GM21367 (cell line): ENCODE measurements around the gene HUS1B.

Experiments
- ATAC-seq: cut with Tn5 transposase; IDR thresholded peaks from one replicate; pipeline ENCODE4 v1.9.1; 2021; ENCODE audit not compliant: unreplicated experiment

HUS1B gene

GRCh38 chr6:624979-625378, 31.9 kb downstream of the HUS1B start:
- no peak for ATAC-seq

GRCh38 chr6:622462-622861, 34.4 kb downstream of the HUS1B start:
- no peak for ATAC-seq

DNA sequence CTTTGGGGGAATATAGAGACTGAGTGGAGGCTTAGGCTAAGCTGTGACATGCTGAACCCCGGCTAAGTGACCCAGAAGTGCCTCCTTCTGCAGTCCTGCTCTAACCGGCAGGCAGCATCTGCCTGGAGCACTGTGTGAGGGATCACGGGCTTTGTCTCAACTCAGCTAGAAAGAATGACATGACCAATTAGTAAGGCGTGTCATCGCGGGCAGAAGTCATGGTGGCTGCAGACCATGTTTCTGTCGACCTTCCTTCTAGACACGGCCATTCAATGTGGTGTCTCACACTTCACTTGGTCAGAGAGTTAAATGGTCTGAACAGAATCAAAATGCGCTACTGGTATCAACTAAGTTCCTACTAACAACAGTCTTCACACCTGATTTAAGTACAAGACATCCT, 35.0 kb downstream of the HUS1B start:
- ATAC-seq: no peak

GRCh38 chr6:620950-621349, 36.0 kb downstream of the HUS1B start:
- ATAC-seq: no peak

DNA sequence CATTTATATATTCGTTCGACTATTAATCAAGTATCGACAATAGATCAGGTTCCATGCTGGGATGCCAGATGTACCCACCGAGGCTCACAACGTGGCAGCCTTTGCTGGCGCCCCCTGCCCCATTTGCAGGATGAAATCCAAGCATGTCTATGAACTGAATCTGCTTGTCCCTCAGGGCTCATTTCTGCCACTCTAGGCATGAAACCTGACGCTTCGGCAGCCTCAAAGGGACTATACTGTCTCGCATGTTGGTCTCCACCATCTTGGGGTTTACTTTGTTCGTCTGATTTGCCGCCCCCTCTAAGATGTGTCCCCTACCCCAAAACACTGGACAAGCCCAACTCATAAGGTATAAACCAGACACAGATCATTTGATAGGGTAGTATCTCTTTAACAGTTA, 36.7 kb downstream of the HUS1B start:
- ATAC-seq: no peak

DNA sequence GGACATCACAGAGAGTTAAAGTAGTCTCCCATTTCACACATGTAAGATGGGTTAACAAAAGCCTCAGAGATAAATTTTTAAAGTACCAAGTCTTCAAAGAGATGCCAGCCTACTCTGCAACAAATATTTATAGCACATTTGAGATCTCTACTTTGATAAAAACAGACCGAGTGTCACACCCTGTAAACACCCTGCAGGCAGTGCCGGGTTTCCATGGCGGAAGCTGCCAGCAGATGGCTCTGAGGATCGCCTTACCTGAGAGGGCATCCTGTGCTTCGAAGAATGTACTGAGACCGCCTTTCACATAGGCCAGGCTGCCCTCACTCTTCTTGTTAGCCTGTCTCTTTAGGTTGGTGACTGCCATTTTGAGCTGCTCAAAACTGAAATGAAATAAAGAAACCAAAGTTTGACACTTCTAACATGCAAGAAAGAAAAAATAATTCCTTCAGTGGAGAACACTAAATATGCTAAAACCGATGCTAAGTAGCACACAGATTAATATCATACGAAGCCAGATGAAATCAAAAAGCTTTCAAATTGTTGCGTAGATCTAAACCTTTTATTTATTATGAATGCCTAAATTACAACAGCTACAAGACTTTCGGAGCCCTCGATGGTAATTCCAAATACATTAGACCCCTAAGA, 39.3 kb downstream of the HUS1B start:
- no peak for ATAC-seq

- no peak for ATAC-seq
These were observed 42.9 kb downstream of the HUS1B start for GRCh38 chr6:613981-614380.

DNA sequence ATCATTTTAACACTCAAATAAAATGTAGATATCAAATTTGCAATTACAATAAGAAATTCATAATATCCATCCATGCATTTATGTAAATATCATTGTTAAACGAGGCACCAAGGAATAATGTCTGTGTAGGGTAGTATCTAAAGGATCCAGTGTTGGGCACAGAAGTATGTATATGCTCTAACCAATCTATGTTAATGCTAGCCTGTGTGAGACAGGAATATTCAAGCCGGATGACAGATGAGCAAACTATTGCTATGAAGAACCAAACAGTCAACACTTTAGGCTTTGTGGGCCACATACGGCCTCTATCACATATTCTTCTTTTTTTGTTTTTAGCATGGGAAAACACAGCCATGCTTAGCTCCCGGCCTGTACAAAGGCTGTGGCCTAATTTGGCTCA, 45.0 kb downstream of the HUS1B start:
- ATAC-seq: no peak

DNA sequence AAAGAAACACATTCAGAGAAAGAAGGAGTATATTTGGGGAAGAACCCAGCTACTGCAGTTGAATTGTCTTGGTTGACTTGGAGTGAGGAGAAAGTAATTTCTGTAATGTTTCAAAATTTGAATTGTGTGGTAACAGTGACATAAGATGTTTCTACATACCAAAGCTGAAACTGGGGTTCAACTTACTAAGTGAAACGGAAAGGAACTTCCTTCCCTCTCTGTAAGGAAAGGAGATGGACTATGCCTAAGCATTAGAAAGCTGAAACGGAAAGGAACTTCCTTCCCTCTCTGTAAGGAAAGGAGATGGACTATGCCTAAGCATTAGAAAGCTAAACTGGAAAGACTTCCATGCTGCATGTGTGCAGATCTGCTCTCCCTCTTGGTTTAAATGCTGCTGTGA, 46.0 kb downstream of the HUS1B start:
- ATAC-seq: no peak

DNA sequence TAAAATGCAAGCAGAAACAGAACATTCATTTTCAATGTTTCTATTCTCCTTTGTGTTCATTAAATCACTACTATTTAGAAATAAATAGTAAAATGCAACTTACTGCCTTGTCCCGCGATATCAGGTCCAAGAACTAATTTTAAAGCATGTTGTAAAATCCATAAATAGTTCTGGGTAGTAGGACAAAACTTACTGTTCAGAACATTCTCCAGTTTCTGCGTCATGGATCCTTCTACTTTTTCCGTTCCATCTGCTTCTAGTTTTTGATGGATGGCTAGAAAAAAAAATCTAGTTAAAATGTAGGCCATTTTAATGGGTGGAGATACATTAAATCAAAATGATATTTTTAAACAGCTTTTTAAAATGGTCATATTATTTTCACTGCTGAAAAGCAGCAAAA, 47.0 kb downstream of the HUS1B start:
- ATAC-seq: no peak

GRCh38 chr6:606829-607379, 50.0 kb downstream of the HUS1B start:
- ATAC-seq: no peak
